Measurements from ENCODE around the gene KRTAP9-6.
"Not testable (repeated sequence)": the region's sequence is repeated elsewhere in the genome, so short reads cannot be mapped to it uniquely, and the experiment has no call there.

Gene KRTAP9-6, protein sequence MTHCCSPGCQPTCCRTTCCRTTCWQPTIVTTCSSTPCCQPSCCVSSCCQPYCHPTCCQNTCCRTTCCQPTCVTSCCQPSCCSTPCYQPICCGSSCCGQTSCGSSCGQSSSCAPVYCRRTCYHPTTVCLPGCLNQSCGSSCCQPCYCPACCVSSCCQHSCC

DNA sequence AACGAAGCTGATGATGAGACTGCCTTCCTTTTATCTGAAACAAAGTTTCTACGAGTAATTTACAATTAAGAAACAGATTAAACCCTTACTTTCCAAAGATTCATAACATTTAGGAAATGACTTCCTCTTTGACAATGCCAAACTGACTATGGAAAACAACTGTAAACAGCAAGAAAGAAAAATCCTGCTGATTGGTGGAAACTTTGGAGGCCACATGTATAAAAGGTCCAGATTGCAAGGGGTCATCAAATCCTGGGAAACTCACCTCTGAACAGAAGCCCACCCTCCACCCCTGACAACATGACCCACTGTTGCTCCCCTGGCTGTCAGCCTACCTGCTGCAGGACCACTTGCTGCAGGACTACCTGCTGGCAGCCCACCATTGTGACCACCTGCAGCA, at the start of gene KRTAP9-6:
KRTAP9-6 (plus strand) TSS at position 301 of the 400 bp plus-strand sequence; CDS start at position 301, 0 bp downstream.
- TF ChIP-seq, protein P1, sequence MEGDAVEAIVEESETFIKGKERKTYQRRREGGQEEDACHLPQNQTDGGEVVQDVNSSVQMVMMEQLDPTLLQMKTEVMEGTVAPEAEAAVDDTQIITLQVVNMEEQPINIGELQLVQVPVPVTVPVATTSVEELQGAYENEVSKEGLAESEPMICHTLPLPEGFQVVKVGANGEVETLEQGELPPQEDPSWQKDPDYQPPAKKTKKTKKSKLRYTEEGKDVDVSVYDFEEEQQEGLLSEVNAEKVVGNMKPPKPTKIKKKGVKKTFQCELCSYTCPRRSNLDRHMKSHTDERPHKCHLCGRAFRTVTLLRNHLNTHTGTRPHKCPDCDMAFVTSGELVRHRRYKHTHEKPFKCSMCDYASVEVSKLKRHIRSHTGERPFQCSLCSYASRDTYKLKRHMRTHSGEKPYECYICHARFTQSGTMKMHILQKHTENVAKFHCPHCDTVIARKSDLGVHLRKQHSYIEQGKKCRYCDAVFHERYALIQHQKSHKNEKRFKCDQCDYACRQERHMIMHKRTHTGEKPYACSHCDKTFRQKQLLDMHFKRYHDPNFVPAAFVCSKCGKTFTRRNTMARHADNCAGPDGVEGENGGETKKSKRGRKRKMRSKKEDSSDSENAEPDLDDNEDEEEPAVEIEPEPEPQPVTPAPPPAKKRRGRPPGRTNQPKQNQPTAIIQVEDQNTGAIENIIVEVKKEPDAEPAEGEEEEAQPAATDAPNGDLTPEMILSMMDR (IDR thresholded peaks at IDR 0.05; ENCODE audit: control extremely low read depth, extremely low read depth, low read depth, missing control alignments) = no peak
- ChIA-PET CTCF (interaction anchor here (1.4 kb wide), 1 partner anchor 12 kb away, joined by 3 read pairs; no protein-coding TSS in a partner anchor), POLR2A (no interaction called here)
- no peak for DNase-seq (ENCODE audit: extremely low spot score)

DNA sequence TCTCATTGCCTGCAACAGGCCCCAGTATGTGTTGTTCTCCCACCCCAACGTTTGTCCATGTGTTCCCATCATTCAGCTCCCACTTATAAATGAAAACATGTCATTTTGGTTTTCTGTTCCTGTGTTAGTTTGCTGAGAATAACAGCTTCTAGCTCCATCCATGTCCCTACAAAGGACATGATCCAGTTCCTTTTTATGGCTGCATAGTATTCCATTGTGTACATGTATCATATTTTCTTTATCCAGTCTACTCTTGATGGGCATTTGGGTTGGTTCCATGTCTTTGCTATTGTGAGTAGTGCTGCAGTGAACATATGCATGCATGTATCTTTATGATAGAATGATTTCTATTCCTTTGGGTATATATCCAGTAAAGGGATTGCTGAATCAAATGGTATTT, 49.5 kb upstream of the KRTAP9-6 start:
- TF ChIP-seq, protein P1 (IDR thresholded peaks at IDR 0.05; ENCODE audit: control extremely low read depth, extremely low read depth, low read depth, missing control alignments) = no peak
- ChIA-PET CTCF (no interaction called here), POLR2A (no interaction called here)

DNA sequence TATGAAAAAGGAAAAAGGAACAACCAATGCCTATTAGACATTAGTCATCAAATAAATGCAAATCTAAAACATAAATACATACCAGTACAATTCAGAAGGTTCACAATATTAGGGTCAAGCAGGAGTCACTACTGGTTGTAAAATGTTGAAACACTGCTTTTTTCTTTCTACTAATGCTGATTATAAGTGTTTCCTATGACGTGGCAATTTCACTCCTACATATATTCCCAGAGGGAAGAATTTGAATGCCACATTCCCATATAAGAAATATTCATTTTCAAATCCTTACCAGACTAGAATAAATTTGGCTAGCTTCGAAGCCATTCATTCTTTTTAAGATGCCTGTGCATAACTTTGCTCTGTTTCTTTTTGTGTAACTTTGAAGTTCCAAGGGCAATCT, 41.4 kb upstream of the KRTAP9-6 start:
- DNase-seq (ENCODE audit: extremely low spot score) = no peak
- ChIA-PET CTCF (no interaction called here), POLR2A (no interaction called here)
- TF ChIP-seq, protein P1 (IDR thresholded peaks at IDR 0.05; ENCODE audit: control extremely low read depth, extremely low read depth, low read depth, missing control alignments) = no peak

More for the DNA sequence above, 49.5 kb upstream of the KRTAP9-6 start:
- no peak for DNase-seq (ENCODE audit: extremely low spot score)

DNA sequence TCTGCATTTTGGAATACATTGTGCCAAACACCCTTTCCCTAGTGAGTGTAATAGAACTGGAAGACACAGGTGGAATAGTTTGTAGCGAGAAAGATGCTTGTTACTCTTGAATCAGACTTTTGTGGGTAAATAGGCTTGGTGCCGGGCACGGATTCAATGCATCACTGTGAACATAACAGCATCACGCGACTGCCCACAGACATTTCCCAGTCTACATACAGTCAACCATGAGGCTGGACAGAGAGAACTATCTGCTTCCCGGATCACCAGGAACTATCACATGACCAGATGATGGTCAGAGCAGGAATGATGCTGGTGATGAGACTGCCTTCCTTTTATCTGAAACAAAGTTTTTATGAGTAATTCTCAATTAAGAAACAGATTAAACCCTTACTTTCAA, 39.1 kb upstream of the KRTAP9-6 start:
- TF ChIP-seq, protein P1 (IDR thresholded peaks at IDR 0.05; ENCODE audit: control extremely low read depth, extremely low read depth, low read depth, missing control alignments) = no peak
- POLR2A ChIA-PET = no interaction called here
- DNase-seq (ENCODE audit: extremely low spot score) = no peak
- CTCF ChIA-PET = no interaction called here

DNA sequence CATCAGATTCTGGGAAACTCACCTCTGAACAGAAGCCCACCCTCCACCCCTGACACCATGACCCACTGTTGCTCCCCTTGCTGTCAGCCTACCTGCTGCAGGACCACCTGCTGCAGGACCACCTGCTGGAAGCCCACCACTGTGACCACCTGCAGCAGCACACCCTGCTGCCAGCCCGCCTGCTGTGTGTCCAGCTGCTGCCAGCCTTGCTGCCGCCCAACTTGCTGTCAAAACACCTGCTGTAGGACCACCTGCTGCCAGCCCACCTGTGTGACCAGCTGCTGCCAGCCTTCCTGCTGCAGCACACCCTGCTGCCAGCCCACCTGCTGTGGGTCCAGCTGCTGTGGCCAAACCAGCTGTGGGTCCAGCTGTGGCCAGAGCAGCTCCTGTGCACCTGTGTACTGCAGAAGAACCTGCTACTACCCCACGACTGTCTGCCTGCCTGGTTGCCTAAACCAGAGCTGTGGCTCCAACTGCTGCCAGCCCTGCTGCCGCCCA, 38.5 kb upstream of the KRTAP9-6 start, which contains the start of gene KRTAP9-2:
KRTAP9-2 (plus strand) TSS at position 51 of the 498 bp plus-strand sequence; CDS start at position 58, 7 bp downstream.
- POLR2A ChIA-PET; CTCF ChIA-PET; DNase-seq (ENCODE audit: extremely low spot score): not testable (repeated sequence)

DNA sequence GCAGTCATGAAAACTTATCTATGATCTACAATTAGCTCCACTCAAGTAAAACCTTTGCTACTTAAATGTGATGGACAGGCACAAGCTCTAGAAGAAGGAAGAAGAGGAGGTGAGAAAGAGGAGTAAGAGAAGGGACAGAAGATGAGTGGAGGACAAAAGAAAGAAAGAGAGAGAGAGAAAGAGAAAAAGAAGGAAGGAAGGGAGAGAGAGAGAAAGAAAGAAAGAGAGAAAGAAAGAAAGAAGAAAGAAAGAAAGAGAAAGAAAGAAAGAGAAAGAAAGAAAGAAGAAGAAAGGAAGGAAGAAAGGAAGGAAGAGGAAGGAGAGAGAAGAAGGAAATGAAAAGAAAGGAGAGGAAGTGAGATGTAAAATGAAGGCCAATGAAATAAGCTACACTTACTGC, 35.1 kb upstream of the KRTAP9-6 start:
- no peak for DNase-seq (ENCODE audit: extremely low spot score)
- POLR2A ChIA-PET = no interaction called here
- CTCF ChIA-PET = no interaction called here
- TF ChIP-seq, protein P1 (IDR thresholded peaks at IDR 0.05; ENCODE audit: control extremely low read depth, extremely low read depth, low read depth, missing control alignments) = no peak

DNA sequence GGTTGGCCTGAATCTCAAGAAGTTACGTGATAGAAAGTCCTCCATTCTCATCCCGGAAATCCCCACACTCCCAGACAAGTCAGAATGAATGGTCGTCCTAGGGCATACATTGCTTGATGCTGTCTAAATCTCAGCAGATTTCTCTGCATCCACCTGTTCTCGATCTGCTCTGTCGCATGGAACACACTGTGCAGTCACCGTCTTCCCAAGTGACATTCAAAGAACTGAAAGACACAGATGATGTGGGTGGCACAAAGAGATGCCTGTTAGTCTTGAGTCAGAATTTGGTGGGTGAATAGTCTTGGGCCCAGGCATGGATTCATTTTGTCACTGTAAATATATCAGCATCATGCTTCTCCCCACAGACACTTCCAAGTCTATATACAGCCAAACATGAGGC, 33.4 kb upstream of the KRTAP9-6 start:
- TF ChIP-seq, protein P1 (IDR thresholded peaks at IDR 0.05; ENCODE audit: control extremely low read depth, extremely low read depth, low read depth, missing control alignments) = no peak
- ChIA-PET POLR2A (no interaction called here), CTCF (no interaction called here)
- no peak for DNase-seq (ENCODE audit: extremely low spot score)

DNA sequence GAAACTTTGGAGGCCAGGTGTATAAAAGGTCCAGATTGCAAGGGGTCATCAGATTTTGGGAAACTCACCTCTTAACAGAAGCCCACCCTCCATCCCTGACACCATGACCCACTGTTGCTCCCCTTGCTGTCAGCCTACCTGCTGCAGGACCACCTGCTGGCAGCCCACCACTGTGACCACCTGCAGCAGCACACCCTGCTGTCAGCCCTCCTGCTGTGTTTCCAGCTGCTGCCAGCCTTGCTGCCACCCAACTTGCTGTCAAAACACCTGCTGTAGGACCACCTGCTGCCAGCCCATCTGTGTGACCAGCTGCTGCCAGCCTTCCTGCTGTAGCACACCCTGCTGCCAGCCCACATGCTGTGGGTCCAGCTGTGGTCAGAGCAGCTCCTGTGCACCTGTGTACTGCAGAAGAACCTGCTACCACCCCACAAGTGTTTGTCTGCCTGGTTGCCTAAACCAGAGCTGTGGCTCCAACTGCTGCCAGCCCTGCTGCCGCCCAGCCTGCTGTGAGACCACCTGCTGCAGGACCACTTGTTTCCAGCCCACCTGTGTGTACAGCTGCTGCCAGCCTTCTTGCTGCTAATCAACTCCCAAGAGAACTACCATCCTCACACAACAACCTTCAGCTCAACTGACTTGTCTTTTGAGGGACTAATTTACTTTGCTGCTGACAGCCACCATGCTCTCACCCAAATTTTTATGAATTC, 32.6 kb upstream of the KRTAP9-6 start, which contains the start of gene KRTAP9-3:
KRTAP9-3 (plus strand) TSS at position 51 of the 707 bp plus-strand sequence; CDS start at position 104, 53 bp downstream.
- POLR2A ChIA-PET; CTCF ChIA-PET; DNase-seq (ENCODE audit: extremely low spot score): not testable (repeated sequence)

DNA sequence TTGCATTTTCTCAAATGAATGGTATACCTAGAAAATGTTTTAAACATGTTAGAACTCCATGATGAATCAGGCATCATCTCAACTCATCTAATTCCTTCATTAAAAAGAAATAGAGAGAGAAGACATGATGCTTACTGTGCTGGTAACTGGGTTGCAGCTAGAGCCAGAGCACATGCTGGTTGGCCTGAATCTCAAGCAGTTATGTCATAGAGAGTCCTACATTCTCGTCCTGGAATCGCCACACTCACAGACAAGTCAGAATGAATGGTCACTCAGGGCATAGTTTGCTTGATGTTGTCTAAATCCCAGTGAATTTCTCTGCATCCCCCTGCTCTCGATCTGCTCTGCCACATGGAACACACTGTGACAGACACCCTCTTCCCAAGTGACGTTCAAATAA, 28.1 kb upstream of the KRTAP9-6 start:
- CTCF ChIA-PET; DNase-seq (ENCODE audit: extremely low spot score); POLR2A ChIA-PET: not testable (repeated sequence)

DNA sequence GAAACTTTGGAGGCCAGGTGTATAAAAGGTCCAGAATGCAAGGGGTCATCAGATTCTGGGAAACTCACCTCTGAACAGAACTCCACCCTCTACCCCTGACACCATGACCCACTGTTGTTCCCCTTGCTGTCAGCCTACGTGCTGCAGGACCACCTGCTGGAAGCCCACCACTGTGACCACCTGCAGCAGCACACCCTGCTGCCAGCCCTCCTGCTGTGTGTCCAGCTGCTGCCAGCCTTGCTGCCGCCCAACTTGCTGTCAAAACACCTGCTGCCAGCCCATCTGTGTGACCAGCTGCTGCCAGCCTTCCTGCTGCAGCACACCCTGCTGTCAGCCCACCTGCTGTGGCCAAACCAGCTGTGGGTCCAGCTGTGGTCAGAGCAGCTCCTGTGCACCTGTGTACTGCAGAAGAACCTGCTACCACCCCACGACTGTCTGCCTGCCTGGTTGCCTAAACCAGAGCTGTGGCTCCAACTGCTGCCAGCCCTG, 27.2 kb upstream of the KRTAP9-6 start, which contains the start of gene KRTAP9-8:
KRTAP9-8 (plus strand) TSS at position 51 of the 489 bp plus-strand sequence; CDS start at position 104, 53 bp downstream.
- CTCF ChIA-PET; POLR2A ChIA-PET; DNase-seq (ENCODE audit: extremely low spot score): not testable (repeated sequence)
